A673 (cell line): Measurements from ENCODE around the gene PEX14. TPM values are rescaled to one million over a fixed set of nuclear protein-coding genes. Genes with fewer than 3 reads are reported as not detected.
A peak's percentile ranks its signal among the peaks of the same experiment; 100 is the strongest.

Experiments
- BruUV-seq: library from RNA; stranded (reverse); fragments of 400-500 nt; replicated peaks from 2 replicates; lab custom pipeline; 2021; lab: Mats Ljungman, UMichigan
- CTCF ChIA-PET: fragments of 300-600 bp; sonication (Branson Sonifier 250); formaldehyde crosslinking; loops from one replicate; lab custom pipeline; 2022; ENCODE audit warnings: antibody characterized with exemption; lab: Charles Lee
- POLR2A ChIA-PET: fragments of 300-600 bp; sonication (Branson Sonifier 250); formaldehyde crosslinking; loops from one replicate; lab custom pipeline; 2022; ENCODE audit warnings: antibody characterized with exemption; ENCODE audit not compliant: low non-redundant PET; lab: Charles Lee
- DNase-seq: peaks from one replicate; pipeline ENCODE4 v3.0.0-alpha.2; 2015; ENCODE audit warnings: low spot score
- H3K27ac ChIP-seq: fragments of 200-600 bp; sonication (generic); 2 replicates; pipeline ENCODE4 v1.5.1; 2016; ENCODE audit warnings: mixed run types, low read depth, mild to moderate bottlenecking, mixed read lengths, antibody characterized with exemption, low read length; ENCODE audit not compliant: poor library complexity, severe bottlenecking
- H3K27me3 ChIP-seq: fragments of 200-600 bp; sonication (generic); replicated peaks from 2 replicates; pipeline ENCODE4 v1.6.1; 2017; ENCODE audit warnings: mixed run types, low read depth, mild to moderate bottlenecking, mixed read lengths, antibody characterized with exemption, low read length; ENCODE audit not compliant: insufficient read depth, poor library complexity
- H3K36me3 ChIP-seq: fragments of 200-600 bp; sonication (generic); 2 replicates; pipeline ENCODE4 v1.6.1; 2016; ENCODE audit warnings: mixed run types, mild to moderate bottlenecking, mixed read lengths, antibody characterized with exemption, low read length; ENCODE audit not compliant: insufficient read depth, poor library complexity, severe bottlenecking
- H3K4me1 ChIP-seq: fragments of 200-600 bp; sonication (generic); 2 replicates; pipeline ENCODE4 v1.6.1; 2017; ENCODE audit warnings: mixed run types, mild to moderate bottlenecking, mixed read lengths, antibody characterized with exemption, low read length; ENCODE audit not compliant: insufficient read depth, poor library complexity, severe bottlenecking
- H3K4me3 ChIP-seq: fragments of 200-600 bp; sonication (generic); 2 replicates; pipeline ENCODE4 v1.5.1; 2016; ENCODE audit warnings: low read depth, mixed run types, mild to moderate bottlenecking, mixed read lengths, low read length; ENCODE audit not compliant: poor library complexity, severe bottlenecking
- H3K9me3 ChIP-seq: fragments of 200-600 bp; sonication (generic); 2 replicates; pipeline ENCODE4 v1.6.1; 2016; ENCODE audit warnings: mixed run types, low read depth, mild to moderate bottlenecking, mixed read lengths, antibody characterized with exemption, low read length; ENCODE audit not compliant: poor library complexity, severe bottlenecking
- EZH2 ChIP-seq: fragments of 200-600 bp; sonication (generic); IDR thresholded peaks from 2 replicates; pipeline ENCODE4 v1.6.1; 2017; ENCODE audit warnings: borderline replicate concordance, low read depth, mild to moderate bottlenecking, mixed read lengths, antibody characterized with exemption, low read length; ENCODE audit not compliant: poor library complexity, severe bottlenecking
- intact Hi-C: fragments of 100-400 bp; cut with micrococcal nuclease; formaldehyde crosslinking; loops from one replicate; pipeline ENCODE4 v1.10.0; 2022; ENCODE audit not compliant: unreplicated experiment
- total RNA-seq: library from RNA; stranded (reverse); gene quantifications from 2 replicates; pipeline ENCODE4 v1.2.3, GENCODE V29; 2021
- TF ChIP-seq, protein P1 (sequence below): fragments of 300-800, 200-600 bp; sonication (generic); conservative IDR thresholded peaks from 2 replicates; pipeline ENCODE4 v1.5.1; 2017; ENCODE audit warnings: low read depth, mild to moderate bottlenecking, antibody characterized with exemption, low read length, moderate library complexity, mixed read lengths

The PEX14 gene
- total RNA-seq, 1 experiment from 2014 or later: 26.8 TPM

DNA sequence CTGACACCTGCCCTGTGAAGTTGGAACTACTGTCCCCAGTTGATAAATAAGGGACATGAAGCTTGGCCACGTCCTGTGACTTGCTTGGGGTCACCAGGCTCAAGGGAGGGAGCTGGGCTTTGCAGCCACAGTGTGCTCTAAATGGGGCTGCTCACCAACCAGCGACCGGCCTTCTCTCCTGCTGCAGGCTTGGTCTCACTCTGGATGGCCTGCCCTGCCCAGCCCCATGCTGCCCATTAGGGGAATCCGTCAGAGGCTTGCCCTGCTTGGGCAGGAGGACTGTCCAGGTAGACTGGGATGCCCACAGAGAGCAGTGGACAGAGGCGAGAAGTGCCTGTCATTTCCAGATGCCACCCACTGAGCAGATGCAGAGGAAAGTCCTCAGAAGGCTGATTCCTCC is 45.8 kb upstream of the PEX14 start:
- TF ChIP-seq, protein P1, sequence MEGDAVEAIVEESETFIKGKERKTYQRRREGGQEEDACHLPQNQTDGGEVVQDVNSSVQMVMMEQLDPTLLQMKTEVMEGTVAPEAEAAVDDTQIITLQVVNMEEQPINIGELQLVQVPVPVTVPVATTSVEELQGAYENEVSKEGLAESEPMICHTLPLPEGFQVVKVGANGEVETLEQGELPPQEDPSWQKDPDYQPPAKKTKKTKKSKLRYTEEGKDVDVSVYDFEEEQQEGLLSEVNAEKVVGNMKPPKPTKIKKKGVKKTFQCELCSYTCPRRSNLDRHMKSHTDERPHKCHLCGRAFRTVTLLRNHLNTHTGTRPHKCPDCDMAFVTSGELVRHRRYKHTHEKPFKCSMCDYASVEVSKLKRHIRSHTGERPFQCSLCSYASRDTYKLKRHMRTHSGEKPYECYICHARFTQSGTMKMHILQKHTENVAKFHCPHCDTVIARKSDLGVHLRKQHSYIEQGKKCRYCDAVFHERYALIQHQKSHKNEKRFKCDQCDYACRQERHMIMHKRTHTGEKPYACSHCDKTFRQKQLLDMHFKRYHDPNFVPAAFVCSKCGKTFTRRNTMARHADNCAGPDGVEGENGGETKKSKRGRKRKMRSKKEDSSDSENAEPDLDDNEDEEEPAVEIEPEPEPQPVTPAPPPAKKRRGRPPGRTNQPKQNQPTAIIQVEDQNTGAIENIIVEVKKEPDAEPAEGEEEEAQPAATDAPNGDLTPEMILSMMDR: no peak
- no peak for TF ChIP-seq EZH2
- intact Hi-C loops: loop anchor here (1.0 to 10.0 kb wide), 4 partner anchors 52 to 804 kb away; no protein-coding TSS in a partner anchor
- no peak overlapping the region for H3K27ac ChIP-seq
- H3K4me3 ChIP-seq: no peak overlapping the region
- H3K4me1 ChIP-seq: peaks cover 5% of the 10 kb centered on the region
- no peaks in the 10 kb centered on the region for H3K27me3 ChIP-seq
- DNase-seq: no peak
- ChIA-PET POLR2A (no interaction called here), CTCF (interaction anchor here (0.5 to 2.5 kb wide), 4 partner anchors 41 to 960 kb away, joined by 5 to 24 read pairs (median 6); no protein-coding TSS in a partner anchor)
- no peaks in the 10 kb centered on the region for H3K9me3 ChIP-seq
- no peaks in the 10 kb centered on the region for H3K36me3 ChIP-seq
- no TSS peak for BruUV-seq

DNA sequence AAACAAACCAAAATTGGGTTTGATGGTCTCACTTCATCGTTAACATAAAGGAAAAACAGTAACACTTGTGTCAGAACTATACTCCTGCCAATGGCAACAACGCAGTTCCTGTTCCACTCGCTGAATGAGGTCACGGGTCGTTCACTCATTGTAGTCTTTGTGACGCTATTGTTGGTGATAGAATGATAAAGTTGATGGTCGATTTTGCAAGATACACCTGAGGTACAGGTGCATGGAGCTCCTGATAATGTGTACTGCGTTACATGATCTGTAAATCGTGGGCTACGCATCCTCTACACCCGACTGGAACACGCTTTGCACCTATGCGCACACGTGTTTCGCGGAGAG is 44.9 kb upstream of the PEX14 start:
- TF ChIP-seq, protein P1: no peak
- no peak for TF ChIP-seq EZH2
- BruUV-seq: no TSS peak
- Histone ChIP-seq H3K4me3 (peak overlapping the region; percentile 90), H3K27ac (peak overlapping the region; percentile 90), H3K27me3 (no peaks in the 10 kb centered on the region), H3K36me3 (no peaks in the 10 kb centered on the region), H3K4me1 (peaks cover 5% of the 10 kb centered on the region), H3K9me3 (no peaks in the 10 kb centered on the region)
- intact Hi-C loops: loop anchor here (1.0 to 10.0 kb wide), 5 partner anchors 42 to 805 kb away; partner anchors contain the start of genes DFFA and PEX14
- ChIA-PET CTCF (interaction anchor here (0.5 to 2.5 kb wide), 4 partner anchors 12 to 64 kb away, joined by 3 to 24 read pairs (median 8); no protein-coding TSS in a partner anchor), POLR2A (interaction anchor here (0.7 kb wide), 1 partner anchor 345 kb away, joined by 9 read pairs; no protein-coding TSS in a partner anchor)
- DNase-seq: no peak

DNA sequence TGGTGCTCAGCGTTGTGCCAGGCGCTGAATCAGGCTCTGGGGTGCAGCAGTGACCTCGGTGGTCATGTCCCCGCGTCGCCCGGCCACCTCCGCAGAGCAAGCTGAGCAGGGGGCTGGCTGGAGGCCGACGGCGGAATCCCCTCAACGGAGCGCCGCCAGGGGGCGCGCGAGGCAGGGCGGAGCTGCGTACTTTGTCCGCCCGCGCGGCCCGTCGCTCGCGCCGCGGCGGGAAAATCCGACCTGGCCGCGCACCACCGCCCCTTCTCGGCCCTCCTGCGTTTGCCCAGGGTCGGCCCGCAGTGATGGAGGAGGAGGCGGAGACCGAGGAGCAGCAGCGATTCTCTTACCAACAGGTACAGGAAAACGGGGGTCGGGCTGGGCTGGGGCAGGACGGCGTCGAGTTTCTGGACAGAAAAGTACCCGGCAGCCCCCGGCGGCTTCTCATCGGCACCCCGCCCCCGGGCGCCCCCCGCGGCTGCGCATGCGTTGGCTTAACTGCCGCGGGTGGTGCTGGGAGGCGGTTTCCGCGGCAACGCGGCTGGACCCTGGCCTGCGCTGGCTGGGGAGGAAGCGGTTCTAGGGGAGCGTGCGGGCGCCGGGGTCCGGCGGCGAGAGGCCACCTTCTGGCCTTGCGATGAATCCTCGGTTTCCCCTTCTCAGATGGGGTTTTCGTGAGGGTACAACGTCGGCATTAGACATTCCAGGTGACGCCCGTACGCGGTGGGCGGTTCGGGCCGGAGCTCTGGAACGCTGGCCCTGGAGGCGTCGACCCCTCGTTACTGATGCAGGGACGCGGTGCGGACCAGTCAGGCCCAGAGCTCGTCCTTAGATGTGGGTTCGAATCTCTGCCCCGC is 44.3 kb upstream of the PEX14 start, which contains the start of gene CENPS:
CENPS (plus strand) TSS at position 218 of the 854 bp plus-strand sequence; CDS start at position 303, 85 bp downstream.
- H3K27ac ChIP-seq: peak within 1 kb of the TSS; percentile 90
- intact Hi-C loops: loop anchor here (1.0 to 5.0 kb wide), 2 partner anchors 42 to 64 kb away; partner anchors contain the start of genes DFFA and PEX14
- ChIA-PET POLR2A (interaction anchor here (0.7 kb wide), 1 partner anchor 346 kb away, joined by 9 read pairs; no protein-coding TSS in a partner anchor), CTCF (interaction anchor here (0.6 to 2.5 kb wide), 7 partner anchors 21 to 216 kb away, joined by 3 to 24 read pairs (median 3); no protein-coding TSS in a partner anchor)
- peak within 1 kb of the TSS; percentile 90 for H3K4me3 ChIP-seq
- TSS peak; percentile 79 for BruUV-seq
- peaks cover 5% of the 10 kb centered on the region for H3K4me1 ChIP-seq
- no peaks in the 10 kb centered on the region for H3K36me3 ChIP-seq
- no peaks in the 10 kb centered on the region for H3K27me3 ChIP-seq
- peak; percentile 96 for DNase-seq
- TF ChIP-seq, protein P1: peak; percentile 83
- TF ChIP-seq EZH2: no peak
- H3K9me3 ChIP-seq: no peaks in the 10 kb centered on the region
